ENCODE data around the gene TINAGL1.

The TINAGL1 gene

GRCh38 chr1:31548907-31549808 lies 27.2 kb upstream of the TINAGL1 start:
- H3K4me3 ChIP-seq (ENCODE audit: low read depth, low read length), result peak overlapping the region; percentile 63

DNA sequence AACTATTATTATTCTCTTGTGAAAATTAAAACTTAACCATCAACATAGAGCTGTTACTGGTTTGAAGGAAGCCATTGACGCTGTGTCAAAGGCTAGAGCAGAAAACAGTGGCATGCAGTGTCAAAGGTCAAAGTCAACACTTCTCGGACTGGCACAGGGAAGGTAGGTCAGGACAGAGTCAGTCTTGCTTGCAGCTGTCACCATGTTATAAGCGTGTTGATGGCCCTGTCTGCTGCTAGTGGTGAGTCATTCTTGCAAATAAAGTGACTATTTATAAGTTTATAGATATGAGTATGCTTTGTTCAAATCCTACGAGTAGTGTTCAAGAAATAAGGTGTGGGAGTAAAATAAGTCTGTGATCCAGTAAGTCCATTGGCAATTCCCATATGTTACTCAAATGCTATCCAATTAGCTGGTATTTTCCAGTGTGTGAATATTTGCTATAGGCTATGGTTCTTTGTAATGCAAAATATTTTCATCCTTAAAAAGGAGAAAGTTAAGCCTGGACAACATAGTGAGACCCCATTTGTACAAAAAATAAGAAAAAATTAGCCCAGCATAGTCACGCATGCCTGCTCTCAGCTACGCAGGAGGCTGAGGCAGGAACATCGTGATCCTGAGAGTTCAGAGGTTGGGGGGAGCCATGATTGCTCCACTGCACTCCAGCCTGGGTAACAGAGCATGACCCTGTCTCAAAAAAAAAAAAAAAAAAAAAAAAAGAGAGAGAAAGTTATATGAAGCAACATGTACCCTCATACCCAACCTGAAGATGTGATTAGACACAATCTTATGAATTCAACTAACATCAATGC lies 26.3 kb upstream of the TINAGL1 start:
- H3K4me3 ChIP-seq (ENCODE audit: low read depth, low read length), result peak overlapping the region; percentile 63
- H3K27me3 ChIP-seq (ENCODE audit: control insufficient read depth, insufficient read depth, low read length), result no peaks in the 10 kb centered on the region
- no peaks in the 10 kb centered on the region for H3K36me3 ChIP-seq (ENCODE audit: control insufficient read depth, insufficient read depth, low read length)
- H3K4me1 ChIP-seq (ENCODE audit: control insufficient read depth, insufficient read depth, low read length), result peaks cover 3% of the 10 kb centered on the region; the same call in 1 of the 2 replicates
- H3K27ac ChIP-seq (ENCODE audit: low read depth, low read length), result no peak overlapping the region
- no peak overlapping the region for H3K9ac ChIP-seq (ENCODE audit: low read depth, low read length)
- no peaks in the 10 kb centered on the region for H3K9me3 ChIP-seq (ENCODE audit: control insufficient read depth, insufficient read depth, low read length)

More at GRCh38 chr1:31548907-31549808, 27.2 kb upstream of the TINAGL1 start:
- Histone ChIP-seq H3K36me3 (ENCODE audit: control insufficient read depth, insufficient read depth, low read length) (no peaks in the 10 kb centered on the region), H3K9me3 (ENCODE audit: control insufficient read depth, insufficient read depth, low read length) (no peaks in the 10 kb centered on the region), H3K4me1 (ENCODE audit: control insufficient read depth, insufficient read depth, low read length) (peaks cover 3% of the 10 kb centered on the region; the same call in 1 of the 2 replicates), H3K9ac (ENCODE audit: low read depth, low read length) (peak overlapping the region; percentile 34), H3K27ac (ENCODE audit: low read depth, low read length) (no peak overlapping the region), H3K27me3 (ENCODE audit: control insufficient read depth, insufficient read depth, low read length) (no peaks in the 10 kb centered on the region)

DNA sequence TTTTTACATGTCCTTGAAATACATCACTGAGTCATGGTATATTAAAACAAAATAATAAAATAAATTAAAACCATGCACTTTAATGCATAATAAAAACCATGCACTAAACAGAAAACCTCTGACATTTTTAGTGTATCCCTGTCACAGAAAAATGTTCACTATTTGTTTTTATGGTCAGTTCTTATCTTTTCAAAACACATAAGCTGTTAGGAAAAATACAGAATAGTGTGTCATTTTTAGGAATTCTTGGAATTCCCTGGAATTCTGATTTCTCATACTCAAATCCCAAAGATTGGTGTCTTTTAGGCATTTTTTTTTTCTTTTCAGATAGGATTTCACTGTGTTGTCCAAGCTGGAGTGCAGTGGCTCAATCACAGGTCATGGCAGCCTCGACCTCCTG lies 25.1 kb upstream of the TINAGL1 start:
- H3K36me3 ChIP-seq (ENCODE audit: control insufficient read depth, insufficient read depth, low read length), result no peaks in the 10 kb centered on the region
- H3K4me1 ChIP-seq (ENCODE audit: control insufficient read depth, insufficient read depth, low read length), result peaks cover 3% of the 10 kb centered on the region; the same call in 1 of the 2 replicates
- no peaks in the 10 kb centered on the region for H3K27me3 ChIP-seq (ENCODE audit: control insufficient read depth, insufficient read depth, low read length)
- H3K4me3 ChIP-seq (ENCODE audit: low read depth, low read length), result no peak overlapping the region
- no peak overlapping the region for H3K27ac ChIP-seq (ENCODE audit: low read depth, low read length)
- H3K9me3 ChIP-seq (ENCODE audit: control insufficient read depth, insufficient read depth, low read length), result no peaks in the 10 kb centered on the region
- no peak overlapping the region for H3K9ac ChIP-seq (ENCODE audit: low read depth, low read length)

DNA sequence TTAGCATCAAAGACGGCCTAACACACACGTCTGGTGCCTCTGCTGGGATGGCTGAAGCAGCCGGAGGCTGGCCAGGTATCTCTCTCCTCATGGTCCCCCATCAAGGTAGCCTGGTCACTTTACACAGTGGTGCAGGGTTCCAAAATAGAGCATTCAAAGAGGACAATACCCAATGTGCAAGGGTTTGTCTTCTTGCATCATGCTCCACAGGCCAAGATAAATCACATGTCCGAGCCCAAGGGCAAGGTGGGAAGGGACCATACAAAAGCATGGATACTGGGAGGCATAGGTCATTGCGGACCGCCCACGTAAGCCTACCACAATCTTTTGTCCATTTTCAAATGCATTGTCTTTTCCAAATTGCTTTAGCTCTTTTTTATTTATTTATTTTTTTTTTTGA lies 23.8 kb upstream of the TINAGL1 start:
- no peak overlapping the region for H3K4me3 ChIP-seq (ENCODE audit: low read depth, low read length)
- no peaks in the 10 kb centered on the region for H3K36me3 ChIP-seq (ENCODE audit: control insufficient read depth, insufficient read depth, low read length)

DNA sequence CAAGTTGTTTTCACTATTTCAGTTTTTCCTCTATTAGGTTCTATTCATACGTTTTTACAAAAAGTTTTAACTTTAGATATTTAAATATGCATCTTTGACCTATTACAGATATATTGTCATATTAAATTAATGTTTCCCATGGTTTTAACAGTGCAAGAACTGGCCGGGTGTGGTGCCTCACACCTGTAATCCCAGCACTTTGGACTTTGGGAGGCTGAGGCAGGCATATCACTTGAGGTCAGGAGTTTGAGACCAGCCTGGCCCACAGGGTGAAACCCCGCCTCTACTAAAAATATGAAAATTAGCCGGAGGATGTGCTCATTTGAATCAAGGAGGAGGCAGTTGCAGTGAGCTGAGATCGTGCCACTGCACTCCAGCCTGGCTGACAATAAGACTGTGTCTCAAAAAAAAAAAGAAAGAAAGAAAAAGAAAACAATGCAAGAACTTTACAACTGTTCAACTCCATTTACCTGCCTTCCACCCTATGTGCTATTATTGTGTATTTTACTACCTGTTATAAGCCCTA lies 19.8 kb upstream of the TINAGL1 start:
- Histone ChIP-seq H3K27me3 (ENCODE audit: control insufficient read depth, insufficient read depth, low read length) (no peaks in the 10 kb centered on the region), H3K36me3 (ENCODE audit: control insufficient read depth, insufficient read depth, low read length) (no peaks in the 10 kb centered on the region), H3K4me1 (ENCODE audit: control insufficient read depth, insufficient read depth, low read length) (no peaks in the 10 kb centered on the region), H3K9ac (ENCODE audit: low read depth, low read length) (no peak overlapping the region), H3K27ac (ENCODE audit: low read depth, low read length) (no peak overlapping the region), H3K4me3 (ENCODE audit: low read depth, low read length) (no peak overlapping the region), H3K9me3 (ENCODE audit: control insufficient read depth, insufficient read depth, low read length) (no peaks in the 10 kb centered on the region)

More for the DNA sequence above, 23.8 kb upstream of the TINAGL1 start:
- Histone ChIP-seq H3K27ac (ENCODE audit: low read depth, low read length) (no peak overlapping the region), H3K4me1 (ENCODE audit: control insufficient read depth, insufficient read depth, low read length) (peaks cover 3% of the 10 kb centered on the region; the same call in 1 of the 2 replicates), H3K9ac (ENCODE audit: low read depth, low read length) (no peak overlapping the region), H3K9me3 (ENCODE audit: control insufficient read depth, insufficient read depth, low read length) (no peaks in the 10 kb centered on the region), H3K27me3 (ENCODE audit: control insufficient read depth, insufficient read depth, low read length) (no peaks in the 10 kb centered on the region)

GRCh38 chr1:31559715-31560114 lies 16.6 kb upstream of the TINAGL1 start:
- Histone ChIP-seq H3K36me3 (ENCODE audit: control insufficient read depth, insufficient read depth, low read length) (no peaks in the 10 kb centered on the region), H3K9me3 (ENCODE audit: control insufficient read depth, insufficient read depth, low read length) (no peaks in the 10 kb centered on the region), H3K4me1 (ENCODE audit: control insufficient read depth, insufficient read depth, low read length) (peaks cover 9% of the 10 kb centered on the region), H3K27ac (ENCODE audit: low read depth, low read length) (no peak overlapping the region), H3K4me3 (ENCODE audit: low read depth, low read length) (no peak overlapping the region), H3K9ac (ENCODE audit: low read depth, low read length) (no peak overlapping the region), H3K27me3 (ENCODE audit: control insufficient read depth, insufficient read depth, low read length) (no peaks in the 10 kb centered on the region)

GRCh38 chr1:31560394-31560793 lies 15.9 kb upstream of the TINAGL1 start:
- no peaks in the 10 kb centered on the region for H3K27me3 ChIP-seq (ENCODE audit: control insufficient read depth, insufficient read depth, low read length)
- no peak overlapping the region for H3K4me3 ChIP-seq (ENCODE audit: low read depth, low read length)
- H3K9ac ChIP-seq (ENCODE audit: low read depth, low read length), result no peak overlapping the region

GRCh38 chr1:31562707-31563360 lies 13.5 kb upstream of the TINAGL1 start:
- Histone ChIP-seq H3K27me3 (ENCODE audit: control insufficient read depth, insufficient read depth, low read length) (no peaks in the 10 kb centered on the region), H3K36me3 (ENCODE audit: control insufficient read depth, insufficient read depth, low read length) (no peaks in the 10 kb centered on the region), H3K27ac (ENCODE audit: low read depth, low read length) (peak overlapping the region; percentile 56), H3K4me1 (ENCODE audit: control insufficient read depth, insufficient read depth, low read length) (peaks cover 9% of the 10 kb centered on the region), H3K9ac (ENCODE audit: low read depth, low read length) (no peak overlapping the region), H3K4me3 (ENCODE audit: low read depth, low read length) (no peak overlapping the region), H3K9me3 (ENCODE audit: control insufficient read depth, insufficient read depth, low read length) (no peaks in the 10 kb centered on the region)

More at GRCh38 chr1:31560394-31560793, 15.9 kb upstream of the TINAGL1 start:
- Histone ChIP-seq H3K4me1 (ENCODE audit: control insufficient read depth, insufficient read depth, low read length) (peaks cover 9% of the 10 kb centered on the region), H3K36me3 (ENCODE audit: control insufficient read depth, insufficient read depth, low read length) (no peaks in the 10 kb centered on the region), H3K27ac (ENCODE audit: low read depth, low read length) (no peak overlapping the region), H3K9me3 (ENCODE audit: control insufficient read depth, insufficient read depth, low read length) (no peaks in the 10 kb centered on the region)

GRCh38 chr1:31564606-31564989 lies 11.7 kb upstream of the TINAGL1 start:
- Histone ChIP-seq H3K36me3 (ENCODE audit: control insufficient read depth, insufficient read depth, low read length) (no peaks in the 10 kb centered on the region), H3K4me3 (ENCODE audit: low read depth, low read length) (no peak overlapping the region), H3K9ac (ENCODE audit: low read depth, low read length) (no peak overlapping the region), H3K27me3 (ENCODE audit: control insufficient read depth, insufficient read depth, low read length) (no peaks in the 10 kb centered on the region), H3K9me3 (ENCODE audit: control insufficient read depth, insufficient read depth, low read length) (no peaks in the 10 kb centered on the region), H3K27ac (ENCODE audit: low read depth, low read length) (no peak overlapping the region), H3K4me1 (ENCODE audit: control insufficient read depth, insufficient read depth, low read length) (peaks cover 9% of the 10 kb centered on the region)

GRCh38 chr1:31567956-31568570 lies 8.3 kb upstream of the TINAGL1 start:
- no peak overlapping the region for H3K27ac ChIP-seq (ENCODE audit: low read depth, low read length)
- peaks cover 6% of the 10 kb centered on the region for H3K4me1 ChIP-seq (ENCODE audit: control insufficient read depth, insufficient read depth, low read length)
- H3K27me3 ChIP-seq (ENCODE audit: control insufficient read depth, insufficient read depth, low read length), result no peaks in the 10 kb centered on the region
- H3K9ac ChIP-seq (ENCODE audit: low read depth, low read length), result no peak overlapping the region
- H3K4me3 ChIP-seq (ENCODE audit: low read depth, low read length), result no peak overlapping the region
- no peaks in the 10 kb centered on the region for H3K9me3 ChIP-seq (ENCODE audit: control insufficient read depth, insufficient read depth, low read length)
- no peaks in the 10 kb centered on the region for H3K36me3 ChIP-seq (ENCODE audit: control insufficient read depth, insufficient read depth, low read length)

Data from HUES48 (cell line).